HepG2 (cell line): ENCODE results near the gene REEP3. TPM values are rescaled to one million over a fixed set of nuclear protein-coding genes. Genes with fewer than 3 reads are reported as not detected.

Experiments used
- ATAC-seq: fragments of 200-7000 bp; cut with Tn5 transposase; 3 replicates; pipeline ENCODE4 v1.9.1; 2020; ENCODE audit warnings: mild to moderate bottlenecking, moderate library complexity
- BruUV-seq: library from RNA; stranded (reverse); fragments of 400-500 nt; replicated peaks from 2 replicates; lab custom pipeline; 2021; lab: Mats Ljungman, UMichigan
- CTCF ChIA-PET: fragments of 300-600 bp; formaldehyde crosslinking; extraction: SDS; loops from one replicate; lab custom pipeline; 2021; ENCODE audit warnings: low total read pairs, inconsistent platforms, low intra/inter-chr PET ratio; lab: Yijun Ruan, JAX
- POLR2A ChIA-PET: fragments of 350-600 bp; sonication (Branson Sonifier 250); formaldehyde crosslinking; loops from one replicate; lab custom pipeline; 2020; ENCODE audit warnings: antibody characterized with exemption, inconsistent platforms; lab: Yijun Ruan, JAX
- DNase-seq: peaks from one replicate; pipeline ENCODE4 v3.0.0-alpha.2; 2015; ENCODE audit warnings: low spot score
- FAIRE-seq: peaks from 3 replicates; lab custom pipeline; 2011; peaks lifted over from hg19 to GRCh38; lab: Jason Lieb, UNC
- H2AFZ ChIP-seq: one replicate; pipeline ENCODE4 v1.6.1; 2011; ENCODE audit warnings: low read length, inconsistent platforms
- H3K27ac ChIP-seq: fragments of 300-600 bp; 3 replicates; pipeline ENCODE4 v1.8.0; 2011; ENCODE audit warnings: mixed run types, mild to moderate bottlenecking, mixed read lengths, low read length, inconsistent platforms; ENCODE audit not compliant: insufficient read depth; ENCODE audit errors: extremely low read length
- H3K27me3 ChIP-seq, 2 experiments: fragments of 200-600 bp in 1 of 2; 2 replicates in 1 of 2; 3 replicates in 1 of 2; pipeline versions ENCODE4 v1.6.0 to v1.8.0; 2011; ENCODE audit warnings: low read length in 2 of 2, mild to moderate bottlenecking in 2 of 2, moderate library complexity in 2 of 2, inconsistent platforms in 1 of 2; ENCODE audit not compliant: insufficient read depth in 2 of 2, control insufficient read depth in 1 of 2
- H3K36me3 ChIP-seq, 2 experiments: fragments of 200-600 bp in 1 of 2; replicated peaks in 1 of 2; 2 replicates in 1 of 2; 3 replicates in 1 of 2; pipeline versions ENCODE4 v1.5.1 to v1.8.0; 2011; ENCODE audit warnings: low read length in 2 of 2, inconsistent platforms in 1 of 2; ENCODE audit not compliant: insufficient read depth in 2 of 2, control insufficient read depth in 1 of 2
- H3K4me1 ChIP-seq: 2 replicates; pipeline ENCODE4 v1.5.1; 2012; ENCODE audit warnings: low read length, inconsistent platforms; ENCODE audit not compliant: insufficient read depth
- H3K4me2 ChIP-seq: 2 replicates; pipeline ENCODE4 v1.6.0; 2011; ENCODE audit warnings: low read depth, low read length, inconsistent platforms
- H3K4me3 ChIP-seq, 3 experiments: fragments of 200-600 bp in 1 of 3; sonication (generic), shearing (Covaris generic) in 1 of 3; replicated peaks in 1 of 3; 2 replicates each; pipeline ENCODE4 v1.5.1; 2011 to 2016; ENCODE audit warnings: low read length in 3 of 3, inconsistent platforms in 2 of 3, low read depth in 2 of 3, mild to moderate bottlenecking in 2 of 3, control low read depth in 1 of 3, mixed read lengths in 1 of 3; ENCODE audit not compliant: insufficient read depth in 1 of 3
- H3K79me2 ChIP-seq: one replicate; pipeline ENCODE4 v1.6.1; 2011; ENCODE audit warnings: low read length, inconsistent platforms; ENCODE audit not compliant: insufficient read depth
- H3K9ac ChIP-seq: 2 replicates; pipeline ENCODE4 v1.6.0; 2011; ENCODE audit warnings: mild to moderate bottlenecking, low read depth, low read length, inconsistent platforms; ENCODE audit not compliant: insufficient read depth
- H3K9me3 ChIP-seq: 2 replicates; pipeline ENCODE4 v1.5.1; 2012; ENCODE audit warnings: mild to moderate bottlenecking, low read length
- H4K20me1 ChIP-seq: 2 replicates; pipeline ENCODE4 v1.6.0; 2011; ENCODE audit warnings: inconsistent platforms, mild to moderate bottlenecking, low read length, moderate library complexity; ENCODE audit not compliant: insufficient read depth
- ATF3 ChIP-seq: sonication (generic); formaldehyde crosslinking; IDR thresholded peaks from 2 replicates; pipeline ENCODE4 v1.4.0; 2020; ENCODE audit warnings: missing genetic modification reagents
- DPF2 ChIP-seq: sonication (generic); formaldehyde crosslinking; IDR thresholded peaks from 2 replicates; pipeline ENCODE4 v1.4.0; 2020; ENCODE audit warnings: mild to moderate bottlenecking, low read depth, missing genetic modification reagents, borderline replicate concordance
- MAFK ChIP-seq, 2 experiments: IDR thresholded peaks in 1 of 2; conservative IDR thresholded peaks in 1 of 2; 2 replicates each; pipeline ENCODE4 v1.6.1; 2011; ENCODE audit warnings: improper control_type of control experiment in 2 of 2, low read length in 2 of 2
- MTF1 ChIP-seq: sonication (generic); formaldehyde crosslinking; IDR thresholded peaks from 2 replicates; pipeline ENCODE4 v1.5.0; 2020; ENCODE audit warnings: missing genetic modification reagents
- MYC ChIP-seq: sonication (generic); formaldehyde crosslinking; IDR thresholded peaks from 2 replicates; pipeline ENCODE4 v1.9.0; 2021; ENCODE audit warnings: missing genetic modification reagents, borderline replicate concordance
- TFE3 ChIP-seq: IDR thresholded peaks from 2 replicates; pipeline ENCODE4 v1.6.1; 2016
- ZBTB33 ChIP-seq: sonication (generic); formaldehyde crosslinking; IDR thresholded peaks from 2 replicates; pipeline ENCODE4 v1.4.0; 2020; ENCODE audit warnings: missing genetic modification reagents
- ZNF280D ChIP-seq: sonication (generic); formaldehyde crosslinking; IDR thresholded peaks from 2 replicates; pipeline ENCODE4 v1.5.1; 2020; ENCODE audit warnings: mild to moderate bottlenecking, missing genetic modification reagents
- ZNF362 ChIP-seq: sonication (generic); formaldehyde crosslinking; IDR thresholded peaks from 2 replicates; pipeline ENCODE4 v1.4.0; 2020; ENCODE audit warnings: missing genetic modification reagents, mild to moderate bottlenecking, borderline replicate concordance
- ZNF879 ChIP-seq: sonication (generic); formaldehyde crosslinking; IDR thresholded peaks from 2 replicates; pipeline ENCODE4 v1.8.1; 2023; ENCODE audit warnings: missing genetic modification reagents
- WGBS: methylation state at CpG from one replicate; pipeline ENCODE4 v1.1.6; 2017; ENCODE audit warnings: low lambda C conversion rate; 5-methylcytosine and 5-hydroxymethylcytosine counted together
- in situ Hi-C: cut with HindIII; loops from 2 replicates; pipeline ENCODE4 v1.10.0; 2017; ENCODE audit warnings: low pct_unique_long_range_greater_than_20kb; ENCODE audit not compliant: extremely low pct_ligation_motif_present
- intact Hi-C: fragments of 100-400 bp; cut with micrococcal nuclease; formaldehyde crosslinking; loops from one replicate; pipeline ENCODE4 v1.10.0; 2022; ENCODE audit not compliant: unreplicated experiment
- polyA plus RNA-seq, 8 experiments: library from polyadenylated mRNA; depleted of rRNA in 3 of 8; stranded (reverse) in 7 of 8; unstranded in 1 of 8; fragments of >200 nt; fragmentation: Illumina TruSeq in 4 of 8; extraction: Trizol in 4 of 8; gene quantifications; 2 replicates each; pipeline versions ENCODE4 v1.2.1 to v1.2.3, GENCODE V29; 2011 to 2016; ENCODE audit warnings: low read depth in 4 of 8, missing spikeins in 1 of 8, mixed read lengths in 1 of 8; ENCODE audit not compliant: insufficient read depth in 1 of 8
- total RNA-seq, 5 experiments: library from RNA; depleted of rRNA; stranded (reverse); fragments of >200 nt; fragmentation: Illumina TruSeq; extraction: Trizol; gene quantifications; 2 replicates each; pipeline ENCODE4 v1.2.3, GENCODE V29; 2016; ENCODE audit warnings: low read depth in 1 of 5

REEP3 gene
- total and polyA plus RNA-seq, 2 of the 13 experiments (the other 11 are each of a cell fraction or from before 2014, with no cell fraction given) = 7.1 to 31.4 TPM

GRCh38 chr10:63574011-63574410 is 52.8 kb downstream of the REEP3 start:
- TF ChIP-seq ZNF879 (no peak), ZBTB33 (CRISPR knock-in tag) (no peak), ATF3 (CRISPR knock-in tag) (no peak), ZNF362 (no peak), MYC (CRISPR knock-in tag) (no peak), MAFK (conservative IDR thresholded peaks at IDR 0.05 in 1 of 2, IDR thresholded peaks at IDR 0.05 in 1 of 2; ENCODE audit: low read length in 2 of 2) (no peak), TFE3 (CRISPR knock-in tag) (no peak), MTF1 (CRISPR knock-in tag) (no peak), DPF2 (CRISPR knock-in tag) (no peak), ZNF280D (no peak)
- ChIA-PET CTCF (no interaction called here), POLR2A (no interaction called here)
- H3K27ac ChIP-seq = no peak overlapping the region
- no peak overlapping the region for H3K9ac ChIP-seq
- WGBS = 67% methylated on average over 2 of the region's 2 CpGs
- DNase-seq = no peak
- H3K79me2 ChIP-seq = no peaks in the 10 kb centered on the region
- no peak overlapping the region for H3K4me3 ChIP-seq
- no peaks in the 10 kb centered on the region for H3K27me3 ChIP-seq
- no peaks in the 10 kb centered on the region for H4K20me1 ChIP-seq
- FAIRE-seq = no peak
- BruUV-seq = no TSS peak
- H2AFZ ChIP-seq = no peak overlapping the region
- no peaks in the 10 kb centered on the region for H3K9me3 ChIP-seq
- intact Hi-C loops (no loop called here), in situ Hi-C loops (no loop called here)
- H3K4me1 ChIP-seq = no peaks in the 10 kb centered on the region
- peaks cover 2 to 4% of the 10 kb centered on the region in 2 experiments; a peak in 3 of 5 replicates for H3K36me3 ChIP-seq
- ATAC-seq = no peak
- H3K4me2 ChIP-seq = no peak overlapping the region
